ENCODE measurements around the gene CREB3L4. TPM values are rescaled to one million over a fixed set of nuclear protein-coding genes. Genes with fewer than 3 reads are reported as not detected.
A peak's percentile ranks its signal among the peaks of the same experiment; 100 is the strongest.

CREB3L4 gene
- polyA plus RNA-seq, 2 of the 4 experiments (the other 2 are of a cell fraction): 10.1 to 14.3 TPM

DNA sequence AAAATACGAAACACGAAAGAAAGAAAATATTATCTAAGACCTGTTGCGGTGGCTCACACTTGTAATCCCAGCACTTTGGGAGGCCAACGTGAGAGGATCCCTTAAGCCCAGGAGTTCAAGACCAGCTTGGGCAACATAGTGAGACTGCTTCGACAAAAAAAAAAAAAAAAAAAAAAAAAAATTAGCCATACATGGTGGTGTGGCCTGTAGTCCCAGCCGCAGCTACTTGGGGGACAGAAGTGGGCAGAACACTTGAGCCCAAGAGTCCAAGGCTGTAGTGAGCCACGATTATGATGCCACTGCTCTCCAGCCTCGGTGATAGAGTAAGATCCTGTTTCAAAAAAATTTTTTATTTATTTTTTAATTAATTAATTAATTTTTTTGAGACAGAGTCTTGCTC lies 19.9 kb downstream of the CREB3L4 start:
- FAIRE-seq (no peak), DNase-seq (ENCODE audit: low read depth in 1 of 2, low spot score in 1 of 2) (no peak), ATAC-seq (no peak)
- no peak for TF ChIP-seq CBX2 (IDR thresholded peaks at IDR 0.05; ENCODE audit: borderline replicate concordance, low read depth)
- no peak for TF ChIP-seq FOXS1 (CRISPR knock-in tag; IDR thresholded peaks at IDR 0.05)
- TF ChIP-seq, protein P1, sequence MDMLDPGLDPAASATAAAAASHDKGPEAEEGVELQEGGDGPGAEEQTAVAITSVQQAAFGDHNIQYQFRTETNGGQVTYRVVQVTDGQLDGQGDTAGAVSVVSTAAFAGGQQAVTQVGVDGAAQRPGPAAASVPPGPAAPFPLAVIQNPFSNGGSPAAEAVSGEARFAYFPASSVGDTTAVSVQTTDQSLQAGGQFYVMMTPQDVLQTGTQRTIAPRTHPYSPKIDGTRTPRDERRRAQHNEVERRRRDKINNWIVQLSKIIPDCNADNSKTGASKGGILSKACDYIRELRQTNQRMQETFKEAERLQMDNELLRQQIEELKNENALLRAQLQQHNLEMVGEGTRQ (IDR thresholded peaks at IDR 0.05): no peak
- TF ChIP-seq HOXB13 (CRISPR knock-in tag; IDR thresholded peaks at IDR 0.05; ENCODE audit: low read depth): no peak
- no peak for TF ChIP-seq KDM1A (IDR thresholded peaks at IDR 0.05; ENCODE audit: low read depth)
- TF ChIP-seq MYC (IDR thresholded peaks at IDR 0.05; ENCODE audit: borderline replicate concordance, low read length): no peak
- peak overlapping the region in 1 of 2 experiments; percentile 88; a peak in 2 of 6 replicates for H3K27ac ChIP-seq
- H3K4me1 ChIP-seq: peaks cover 19% of the 10 kb centered on the region
- ChIA-PET CTCF (interaction anchor here (0.7 to 5.4 kb wide), 29 partner anchors 12 to 477 kb away, joined by 3 to 90 read pairs (median 9); partner anchors contain the start of genes CREB3L4, DENND4B, GATAD2B and JTB), POLR2A (interaction anchor here (1.0 to 1.9 kb wide), 2 partner anchors 20 to 24 kb away, joined by 3 to 13 read pairs; partner anchors contain the start of genes CREB3L4 and SLC39A1)
- WGBS (ENCODE audit: missing lambda C conversion rate): 89% methylated on average over 8 of the region's 8 CpGs
- no peaks in the 10 kb centered on the region for H3K9me3 ChIP-seq
- H3K4me2 ChIP-seq: no peak overlapping the region
- H3K4me3 ChIP-seq: no peak overlapping the region

DNA sequence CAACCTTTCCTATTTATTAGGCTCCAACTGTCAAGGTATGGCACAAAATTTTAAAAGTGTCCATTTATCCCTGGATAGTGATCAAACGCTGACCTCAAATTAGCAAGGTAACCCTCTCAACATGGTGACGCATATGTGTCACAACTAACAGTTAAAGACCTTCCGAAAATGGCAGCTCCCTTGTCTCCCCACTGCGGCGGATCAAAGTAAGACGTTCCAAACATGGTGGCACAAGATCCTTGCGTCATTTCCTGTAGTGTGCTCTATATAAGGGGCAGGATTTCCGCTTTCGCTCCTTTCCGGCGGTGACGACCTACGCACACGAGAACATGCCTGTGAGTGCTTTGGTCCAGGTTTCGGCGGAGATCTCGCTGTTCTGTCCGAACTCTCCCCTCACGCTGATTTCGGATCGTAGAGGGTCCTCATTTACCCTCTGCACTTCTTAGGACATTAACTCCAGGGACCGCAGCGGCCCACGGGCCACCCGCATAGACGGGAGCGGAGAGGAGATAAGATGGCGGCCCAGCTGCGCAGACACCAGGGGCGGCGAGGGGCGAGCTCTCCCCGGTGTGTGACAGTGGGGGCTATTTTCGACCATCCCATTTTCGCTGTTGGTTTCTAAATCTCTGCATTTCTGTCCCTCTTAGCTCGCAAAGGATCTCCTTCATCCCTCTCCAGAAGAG lies 22.9 kb downstream of the CREB3L4 start, which contains the start of gene RPS27:
TSS of gene RPS27 (plus strand) at position 295 of the 683 bp plus-strand sequence. CDS start at position 330, 35 bp downstream.
- WGBS (ENCODE audit: missing lambda C conversion rate): under 1% methylated on average over 24 of the region's 36 CpGs
- FAIRE-seq (peak; percentile 70), DNase-seq (ENCODE audit: low read depth in 1 of 2, low spot score in 1 of 2) (peak; percentile 97 to 99), ATAC-seq (peak; percentile 56 to 58)
- CTCF ChIA-PET: interaction anchor here (0.6 to 1.3 kb wide), 7 partner anchors 14 to 638 kb away, joined by 3 to 4 read pairs (median 3); partner anchors contain the start of genes JTB and SLC39A1
- H3K4me1 ChIP-seq: peaks cover 14% of the 10 kb centered on the region; the same call in 2 of the 3 replicates
- H3K4me2 ChIP-seq: peak within 1 kb of the TSS; percentile 84
- H3K9me3 ChIP-seq: no peaks in the 10 kb centered on the region
- H3K27ac ChIP-seq: peak within 1 kb of the TSS; percentile 93 to 94
- POLR2A ChIA-PET: interaction anchor here (0.5 to 2.0 kb wide), 67 partner anchors 9 to 633 kb away, joined by 3 to 52 read pairs (median 4); partner anchors contain the start of genes CHTOP, CREB3L4, CRTC2 and DENND4B
- H3K4me3 ChIP-seq: peak within 1 kb of the TSS; percentile 73
- TF ChIP-seq CBX8 (IDR thresholded peaks at IDR 0.05) (no peak), HEYL (CRISPR knock-in tag; IDR thresholded peaks at IDR 0.05) (no peak), JUNB (IDR thresholded peaks at IDR 0.05) (no peak), RARB (CRISPR knock-in tag; IDR thresholded peaks at IDR 0.05) (no peak), ZSCAN20 (CRISPR knock-in tag; IDR thresholded peaks at IDR 0.05) (no peak), EHMT2 (IDR thresholded peaks at IDR 0.05; ENCODE audit: low read depth) (no peak; the same call in 1 of the 2 replicates), FOSL2 (IDR thresholded peaks at IDR 0.05) (no peak), FOSL2 (CRISPR knock-in tag; IDR thresholded peaks at IDR 0.05) (peak; percentile 69), TFCP2L1 (CRISPR knock-in tag; IDR thresholded peaks at IDR 0.05) (0 out of 2 replicates have a peak, but pooled peaks have one; percentile 57), RFX5 (IDR thresholded peaks at IDR 0.05) (no peak), HOXA7 (CRISPR knock-in tag; IDR thresholded peaks at IDR 0.05) (0 out of 2 replicates have a peak, but pooled peaks have one; percentile 14), HOXB5 (CRISPR knock-in tag; IDR thresholded peaks at IDR 0.05) (0 out of 2 replicates have a peak, but pooled peaks have one; percentile 46), TP53 (CRISPR knock-in tag; IDR thresholded peaks at IDR 0.05) (peak; percentile 80; the same call in 1 of the 2 replicates), RAD21 (conservative IDR thresholded peaks at IDR 0.05 in 1 of 2, IDR thresholded peaks at IDR 0.05 in 1 of 2) (no peak), MAZ (IDR thresholded peaks at IDR 0.05; ENCODE audit: borderline replicate concordance, low read depth, low read length) (no peak), CEBPB (IDR thresholded peaks at IDR 0.05) (peak in 1 of 2 experiments; percentile 67; a peak in 2 of 4 replicates), SREBF2 (IDR thresholded peaks at IDR 0.05) (no peak), JUN (IDR thresholded peaks at IDR 0.05) (peak; percentile 98 to 99), CHD2 (IDR thresholded peaks at IDR 0.05; ENCODE audit: low read length, partially characterized antibody) (no peak), ESRRA (IDR thresholded peaks at IDR 0.05; ENCODE audit: borderline replicate concordance, low read length) (no peak), EP300 (IDR thresholded peaks at IDR 0.05) (no peak), ZFP36 (IDR thresholded peaks at IDR 0.05; ENCODE audit: borderline replicate concordance, partially characterized antibody) (no peak), CHD4 (IDR thresholded peaks at IDR 0.05; ENCODE audit: borderline replicate concordance) (no peak), RCOR1 (IDR thresholded peaks at IDR 0.05; ENCODE audit: low read depth, low read length) (no peak), SMC3 (IDR thresholded peaks at IDR 0.05) (no peak), FOXS1 (CRISPR knock-in tag; IDR thresholded peaks at IDR 0.05) (no peak), POLR2A (IDR thresholded peaks at IDR 0.05; ENCODE audit: low read length) (peak; percentile 100)
- TF ChIP-seq, protein P2, sequence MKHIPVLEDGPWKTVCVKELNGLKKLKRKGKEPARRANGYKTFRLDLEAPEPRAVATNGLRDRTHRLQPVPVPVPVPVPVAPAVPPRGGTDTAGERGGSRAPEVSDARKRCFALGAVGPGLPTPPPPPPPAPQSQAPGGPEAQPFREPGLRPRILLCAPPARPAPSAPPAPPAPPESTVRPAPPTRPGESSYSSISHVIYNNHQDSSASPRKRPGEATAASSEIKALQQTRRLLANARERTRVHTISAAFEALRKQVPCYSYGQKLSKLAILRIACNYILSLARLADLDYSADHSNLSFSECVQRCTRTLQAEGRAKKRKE (CRISPR knock-in tag; IDR thresholded peaks at IDR 0.05; ENCODE audit: low read depth): no peak; the same call in 1 of the 2 replicates
- TF ChIP-seq, protein P3, sequence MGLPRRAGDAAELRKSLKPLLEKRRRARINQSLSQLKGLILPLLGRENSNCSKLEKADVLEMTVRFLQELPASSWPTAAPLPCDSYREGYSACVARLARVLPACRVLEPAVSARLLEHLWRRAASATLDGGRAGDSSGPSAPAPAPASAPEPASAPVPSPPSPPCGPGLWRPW (IDR thresholded peaks at IDR 0.05): no peak
- TF ChIP-seq, protein P4, sequence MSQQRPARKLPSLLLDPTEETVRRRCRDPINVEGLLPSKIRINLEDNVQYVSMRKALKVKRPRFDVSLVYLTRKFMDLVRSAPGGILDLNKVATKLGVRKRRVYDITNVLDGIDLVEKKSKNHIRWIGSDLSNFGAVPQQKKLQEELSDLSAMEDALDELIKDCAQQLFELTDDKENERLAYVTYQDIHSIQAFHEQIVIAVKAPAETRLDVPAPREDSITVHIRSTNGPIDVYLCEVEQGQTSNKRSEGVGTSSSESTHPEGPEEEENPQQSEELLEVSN (IDR thresholded peaks at IDR 0.05; ENCODE audit: borderline replicate concordance, low read depth): no peak
- TF ChIP-seq, protein P5, sequence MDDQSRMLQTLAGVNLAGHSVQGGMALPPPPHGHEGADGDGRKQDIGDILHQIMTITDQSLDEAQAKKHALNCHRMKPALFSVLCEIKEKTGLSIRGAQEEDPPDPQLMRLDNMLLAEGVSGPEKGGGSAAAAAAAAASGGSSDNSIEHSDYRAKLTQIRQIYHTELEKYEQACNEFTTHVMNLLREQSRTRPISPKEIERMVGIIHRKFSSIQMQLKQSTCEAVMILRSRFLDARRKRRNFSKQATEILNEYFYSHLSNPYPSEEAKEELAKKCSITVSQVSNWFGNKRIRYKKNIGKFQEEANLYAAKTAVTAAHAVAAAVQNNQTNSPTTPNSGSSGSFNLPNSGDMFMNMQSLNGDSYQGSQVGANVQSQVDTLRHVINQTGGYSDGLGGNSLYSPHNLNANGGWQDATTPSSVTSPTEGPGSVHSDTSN (IDR thresholded peaks at IDR 0.05): no peak
